Astrocyte of the spinal cord (primary cell): Measurements from ENCODE around the gene CABCOCO1.

ENCODE experiments used
- DNase-seq: peaks from one replicate; pipeline ENCODE4 v3.0.0; 2011; ENCODE audit warnings: low read depth, low spot score
- H3K4me3 ChIP-seq: 2 replicates; pipeline ENCODE4 v1.5.1; 2011; ENCODE audit warnings: low read depth, mild to moderate bottlenecking, low read length, moderate library complexity
- in situ Hi-C: cut with HindIII; loops from 2 replicates; pipeline ENCODE4 v1.10.0; 2017; ENCODE audit warnings: low sequenced_read_pairs
- TF ChIP-seq, protein P1 (sequence below): IDR thresholded peaks from 2 replicates; pipeline ENCODE4 v1.5.1; 2012; ENCODE audit warnings: low read depth, mild to moderate bottlenecking, low read length, inconsistent platforms

Gene CABCOCO1

GRCh38 chr10:61620506-61620905, 42.2 kb upstream of the CABCOCO1 start:
- TF ChIP-seq, protein P1, sequence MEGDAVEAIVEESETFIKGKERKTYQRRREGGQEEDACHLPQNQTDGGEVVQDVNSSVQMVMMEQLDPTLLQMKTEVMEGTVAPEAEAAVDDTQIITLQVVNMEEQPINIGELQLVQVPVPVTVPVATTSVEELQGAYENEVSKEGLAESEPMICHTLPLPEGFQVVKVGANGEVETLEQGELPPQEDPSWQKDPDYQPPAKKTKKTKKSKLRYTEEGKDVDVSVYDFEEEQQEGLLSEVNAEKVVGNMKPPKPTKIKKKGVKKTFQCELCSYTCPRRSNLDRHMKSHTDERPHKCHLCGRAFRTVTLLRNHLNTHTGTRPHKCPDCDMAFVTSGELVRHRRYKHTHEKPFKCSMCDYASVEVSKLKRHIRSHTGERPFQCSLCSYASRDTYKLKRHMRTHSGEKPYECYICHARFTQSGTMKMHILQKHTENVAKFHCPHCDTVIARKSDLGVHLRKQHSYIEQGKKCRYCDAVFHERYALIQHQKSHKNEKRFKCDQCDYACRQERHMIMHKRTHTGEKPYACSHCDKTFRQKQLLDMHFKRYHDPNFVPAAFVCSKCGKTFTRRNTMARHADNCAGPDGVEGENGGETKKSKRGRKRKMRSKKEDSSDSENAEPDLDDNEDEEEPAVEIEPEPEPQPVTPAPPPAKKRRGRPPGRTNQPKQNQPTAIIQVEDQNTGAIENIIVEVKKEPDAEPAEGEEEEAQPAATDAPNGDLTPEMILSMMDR = no peak
- H3K4me3 ChIP-seq = no peak overlapping the region
- in situ Hi-C loops = no loop called here
- no peak for DNase-seq

DNA sequence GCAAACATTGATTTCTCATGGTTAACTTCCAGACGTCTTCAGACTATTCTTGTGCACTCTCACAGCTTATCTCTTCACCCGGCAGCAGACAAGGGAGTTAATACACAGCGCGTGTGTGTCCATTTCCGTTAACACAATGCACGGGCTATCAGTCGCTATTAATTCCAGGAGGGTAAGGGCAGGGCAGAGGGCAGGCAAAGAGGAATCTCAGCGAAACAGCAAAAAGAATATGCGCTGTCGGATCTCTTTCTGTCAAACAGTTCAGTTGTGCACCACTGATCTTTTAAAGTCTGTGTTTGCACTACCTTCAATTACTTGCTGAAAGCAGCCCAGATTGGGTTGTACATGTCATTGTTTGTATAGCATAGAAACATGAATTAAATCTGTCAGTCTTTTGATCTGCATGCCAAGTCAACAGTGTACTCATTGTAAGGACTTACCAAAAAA, 41.1 kb upstream of the CABCOCO1 start:
- DNase-seq = no peak
- TF ChIP-seq, protein P1 = no peak
- no peak overlapping the region for H3K4me3 ChIP-seq
- in situ Hi-C loops = no loop called here

DNA sequence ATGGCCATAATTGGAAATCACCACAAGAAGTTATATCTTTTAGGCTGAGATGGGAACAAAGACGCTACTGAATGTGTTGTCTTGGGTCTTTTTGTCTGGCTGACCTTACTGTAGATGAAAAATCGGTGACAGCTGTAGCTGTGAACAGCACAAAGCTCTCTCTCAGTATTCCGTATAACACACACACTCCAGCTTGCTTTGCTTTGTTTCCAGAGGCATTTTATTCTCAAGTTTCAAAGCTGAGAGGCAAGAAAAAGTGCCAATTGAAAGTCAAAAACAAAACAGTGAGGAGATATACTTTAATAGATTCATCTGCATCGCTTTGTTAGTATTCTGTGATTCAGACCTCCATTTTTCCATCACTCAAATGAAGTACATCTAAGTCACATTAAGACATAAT, 39.6 kb upstream of the CABCOCO1 start:
- in situ Hi-C loops = no loop called here
- DNase-seq = peak; percentile 17
- TF ChIP-seq, protein P1 = no peak
- H3K4me3 ChIP-seq = no peak overlapping the region

- DNase-seq = no peak
- in situ Hi-C loops = no loop called here
- TF ChIP-seq, protein P1 = no peak
- no peak overlapping the region for H3K4me3 ChIP-seq
Measured at GRCh38 chr10:61626209-61626608, 36.5 kb upstream of the CABCOCO1 start.

GRCh38 chr10:61627266-61627665, 35.5 kb upstream of the CABCOCO1 start:
- in situ Hi-C loops = no loop called here
- H3K4me3 ChIP-seq = no peak overlapping the region
- DNase-seq = peak; percentile 42
- TF ChIP-seq, protein P1 = no peak

GRCh38 chr10:61628151-61628874, 34.4 kb upstream of the CABCOCO1 start:
- H3K4me3 ChIP-seq = no peak overlapping the region
- in situ Hi-C loops = no loop called here
- TF ChIP-seq, protein P1 = no peak
- DNase-seq = peak; percentile 47
